Mononuclear cell (primary cell): Measurements from ENCODE around the gene HIRA. TPM values are rescaled to one million over a fixed set of nuclear protein-coding genes. Genes with fewer than 3 reads are reported as not detected.
A peak's percentile ranks its signal among the peaks of the same experiment; 100 is the strongest.

ENCODE experiments used
- H3K27me3 ChIP-seq: 2 replicates; pipeline ENCODE4 v1.6.0; 2011; ENCODE audit warnings: low read length, control low read depth; ENCODE audit not compliant: insufficient read depth
- H3K4me1 ChIP-seq: 2 replicates; pipeline ENCODE4 v1.5.1; 2011; ENCODE audit warnings: mild to moderate bottlenecking, low read length, control low read depth; ENCODE audit not compliant: insufficient read depth
- H3K4me3 ChIP-seq: 2 replicates; pipeline ENCODE4 v1.5.1; 2011; ENCODE audit warnings: mild to moderate bottlenecking, low read length, moderate library complexity
- H3K9me3 ChIP-seq: 2 replicates; pipeline ENCODE4 v1.5.1; 2011; ENCODE audit warnings: low read depth, mild to moderate bottlenecking, control low read depth, low read length
- total RNA-seq: library from RNA; depleted of rRNA; stranded (reverse); fragments of >200 nt; gene quantifications from one replicate; pipeline ENCODE4 v1.2.3, GENCODE V29; 2012

HIRA gene
- total RNA-seq, 1 donor, result 11.0 TPM

GRCh38 chr22:19303785-19304184 lies 127.7 kb downstream of the HIRA start:
- no peaks in the 10 kb centered on the region for H3K27me3 ChIP-seq
- H3K4me3 ChIP-seq, result no peak overlapping the region
- no peaks in the 10 kb centered on the region for H3K9me3 ChIP-seq
- H3K4me1 ChIP-seq, result no peaks in the 10 kb centered on the region

- H3K4me1 ChIP-seq, result peaks cover 15% of the 10 kb centered on the region
- H3K9me3 ChIP-seq, result no peaks in the 10 kb centered on the region
- no peak overlapping the region for H3K4me3 ChIP-seq
- no peaks in the 10 kb centered on the region for H3K27me3 ChIP-seq
Measured at GRCh38 chr22:19295733-19296132, 135.8 kb downstream of the HIRA start.

- Histone ChIP-seq H3K4me3 (peak overlapping the region; percentile 64), H3K27me3 (peaks cover 11% of the 10 kb centered on the region), H3K9me3 (no peaks in the 10 kb centered on the region), H3K4me1 (peaks cover 26% of the 10 kb centered on the region)
Measured at GRCh38 chr22:19292458-19293230, 138.9 kb downstream of the HIRA start.

- Histone ChIP-seq H3K4me1 (peaks cover 26% of the 10 kb centered on the region), H3K9me3 (no peaks in the 10 kb centered on the region), H3K4me3 (peak within 1 kb of the TSS; percentile 64), H3K27me3 (peaks cover 11% of the 10 kb centered on the region)
Measured at GRCh38 chr22:19291580-19292457, 139.7 kb downstream of the HIRA start, which contains the start of gene CLTCL1. Gene CLTCL1, minus strand, starts transcription at chr22:19291719. Its CDS starts 78 bp downstream, at chr22:19291641.

GRCh38 chr22:19291218-19291579 lies 140.3 kb downstream of the HIRA start:
- H3K4me3 ChIP-seq, result peak overlapping the region; percentile 54
- peaks cover 26% of the 10 kb centered on the region for H3K4me1 ChIP-seq
- H3K9me3 ChIP-seq, result no peaks in the 10 kb centered on the region
- peaks cover 11% of the 10 kb centered on the region for H3K27me3 ChIP-seq

- Histone ChIP-seq H3K27me3 (peaks cover 11% of the 10 kb centered on the region), H3K9me3 (no peaks in the 10 kb centered on the region), H3K4me1 (peaks cover 26% of the 10 kb centered on the region), H3K4me3 (peak overlapping the region; percentile 54)
Measured at GRCh38 chr22:19290400-19291217, 140.9 kb downstream of the HIRA start.

GRCh38 chr22:19289475-19290161 lies 141.9 kb downstream of the HIRA start:
- Histone ChIP-seq H3K27me3 (peaks cover 11% of the 10 kb centered on the region), H3K4me3 (no peak overlapping the region), H3K4me1 (peaks cover 26% of the 10 kb centered on the region), H3K9me3 (no peaks in the 10 kb centered on the region)

GRCh38 chr22:19287889-19288288 lies 143.6 kb downstream of the HIRA start:
- Histone ChIP-seq H3K9me3 (no peaks in the 10 kb centered on the region), H3K27me3 (peaks cover 11% of the 10 kb centered on the region), H3K4me1 (peaks cover 26% of the 10 kb centered on the region), H3K4me3 (no peak overlapping the region)

- Histone ChIP-seq H3K4me1 (peaks cover 20% of the 10 kb centered on the region), H3K4me3 (no peak overlapping the region), H3K27me3 (peaks cover 11% of the 10 kb centered on the region)
Measured at GRCh38 chr22:19287076-19287707, 144.3 kb downstream of the HIRA start.

GRCh38 chr22:19285831-19286230 lies 145.7 kb downstream of the HIRA start:
- no peak overlapping the region for H3K4me3 ChIP-seq
- peaks cover 11% of the 10 kb centered on the region for H3K27me3 ChIP-seq
- H3K4me1 ChIP-seq, result peaks cover 12% of the 10 kb centered on the region
- no peaks in the 10 kb centered on the region for H3K9me3 ChIP-seq

More at GRCh38 chr22:19287076-19287707, 144.3 kb downstream of the HIRA start:
- H3K9me3 ChIP-seq, result no peaks in the 10 kb centered on the region

Other genes starting within 250 kb of the HIRA start
- 1.7 TPM for gene CLTCL1, start 140.0 kb downstream of the HIRA start, total RNA-seq
- gene MRPL40, start 812 bp upstream of the HIRA start, total RNA-seq, result 10.0 TPM
- gene C22orf39, start 16.0 kb upstream of the HIRA start, total RNA-seq, result 14.4 TPM
- gene UFD1, start 47.5 kb upstream of the HIRA start, total RNA-seq, result 64.6 TPM
- gene CDC45, start 48.2 kb upstream of the HIRA start, total RNA-seq, result 0.42 TPM
- 9.3 TPM for gene CLDN5, start 92.7 kb upstream of the HIRA start, total RNA-seq